ENCODE measurements around the gene DLGAP1. TPM values are rescaled to one million over a fixed set of nuclear protein-coding genes. Genes with fewer than 3 reads are reported as not detected.

The DLGAP1 gene
- total RNA-seq, 1 experiment from 2014 or later = not detected

- no peak overlapping the region for H3K4me3 Mint-ChIP-seq (ENCODE audit: unreplicated experiment)
- no peak overlapping the region for H3K27ac Mint-ChIP-seq (ENCODE audit: low read depth, unreplicated experiment)
- no peak for DNase-seq (ENCODE audit: unreplicated experiment)
- no peaks in the 10 kb centered on the region for H3K36me3 Mint-ChIP-seq (ENCODE audit: insufficient read depth, unreplicated experiment)
- intact Hi-C loops (cut with micrococcal nuclease) = no loop called here
- CTCF ChIA-PET = interaction anchor here (0.7 to 1.6 kb wide), 2 partner anchors 141 to 150 kb away, joined by 3 to 9 read pairs; no protein-coding TSS in a partner anchor
- no peaks in the 10 kb centered on the region for H3K9me3 Mint-ChIP-seq (ENCODE audit: unreplicated experiment)
- no TSS peak for BruUV-seq (replicated peaks)
- POLR2A ChIA-PET = no interaction called here
- TF ChIP-seq, protein P1, sequence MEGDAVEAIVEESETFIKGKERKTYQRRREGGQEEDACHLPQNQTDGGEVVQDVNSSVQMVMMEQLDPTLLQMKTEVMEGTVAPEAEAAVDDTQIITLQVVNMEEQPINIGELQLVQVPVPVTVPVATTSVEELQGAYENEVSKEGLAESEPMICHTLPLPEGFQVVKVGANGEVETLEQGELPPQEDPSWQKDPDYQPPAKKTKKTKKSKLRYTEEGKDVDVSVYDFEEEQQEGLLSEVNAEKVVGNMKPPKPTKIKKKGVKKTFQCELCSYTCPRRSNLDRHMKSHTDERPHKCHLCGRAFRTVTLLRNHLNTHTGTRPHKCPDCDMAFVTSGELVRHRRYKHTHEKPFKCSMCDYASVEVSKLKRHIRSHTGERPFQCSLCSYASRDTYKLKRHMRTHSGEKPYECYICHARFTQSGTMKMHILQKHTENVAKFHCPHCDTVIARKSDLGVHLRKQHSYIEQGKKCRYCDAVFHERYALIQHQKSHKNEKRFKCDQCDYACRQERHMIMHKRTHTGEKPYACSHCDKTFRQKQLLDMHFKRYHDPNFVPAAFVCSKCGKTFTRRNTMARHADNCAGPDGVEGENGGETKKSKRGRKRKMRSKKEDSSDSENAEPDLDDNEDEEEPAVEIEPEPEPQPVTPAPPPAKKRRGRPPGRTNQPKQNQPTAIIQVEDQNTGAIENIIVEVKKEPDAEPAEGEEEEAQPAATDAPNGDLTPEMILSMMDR (IDR thresholded peaks at IDR 0.05; ENCODE audit: unreplicated experiment) = no peak
- H3K27me3 Mint-ChIP-seq (ENCODE audit: insufficient read depth, unreplicated experiment) = no peaks in the 10 kb centered on the region
- H3K4me1 Mint-ChIP-seq (ENCODE audit: insufficient read depth, unreplicated experiment) = no peaks in the 10 kb centered on the region
These were observed 734.9 kb downstream of the DLGAP1 start for GRCh38 chr18:3720159-3720558.

GRCh38 chr18:3717376-3718025 is 737.6 kb downstream of the DLGAP1 start:
- Mint-ChIP-seq H3K4me1 (ENCODE audit: insufficient read depth, unreplicated experiment) (no peaks in the 10 kb centered on the region), H3K27ac (ENCODE audit: low read depth, unreplicated experiment) (no peak overlapping the region), H3K27me3 (ENCODE audit: insufficient read depth, unreplicated experiment) (no peaks in the 10 kb centered on the region), H3K36me3 (ENCODE audit: insufficient read depth, unreplicated experiment) (no peaks in the 10 kb centered on the region), H3K4me3 (ENCODE audit: unreplicated experiment) (no peak overlapping the region), H3K9me3 (ENCODE audit: unreplicated experiment) (no peaks in the 10 kb centered on the region)
- ChIA-PET POLR2A (no interaction called here), CTCF (interaction anchor here (0.7 to 1.2 kb wide), 4 partner anchors 14 to 1341 kb away, joined by 3 read pairs; no protein-coding TSS in a partner anchor)
- TF ChIP-seq, protein P1 (IDR thresholded peaks at IDR 0.05; ENCODE audit: unreplicated experiment) = no peak
- BruUV-seq (replicated peaks) = no TSS peak
- intact Hi-C loops (cut with micrococcal nuclease) = no loop called here
- DNase-seq (ENCODE audit: unreplicated experiment) = no peak

GRCh38 chr18:3716116-3716660 is 738.9 kb downstream of the DLGAP1 start:
- no peak overlapping the region for H3K4me3 Mint-ChIP-seq (ENCODE audit: unreplicated experiment)
- ChIA-PET CTCF (interaction anchor here (1.1 to 1.3 kb wide), 3 partner anchors 13 to 279 kb away, joined by 3 read pairs; no protein-coding TSS in a partner anchor), POLR2A (no interaction called here)
- no TSS peak for BruUV-seq (replicated peaks)
- intact Hi-C loops (cut with micrococcal nuclease) = no loop called here
- no peaks in the 10 kb centered on the region for H3K9me3 Mint-ChIP-seq (ENCODE audit: unreplicated experiment)
- H3K27ac Mint-ChIP-seq (ENCODE audit: low read depth, unreplicated experiment) = no peak overlapping the region
- DNase-seq (ENCODE audit: unreplicated experiment) = no peak
- H3K36me3 Mint-ChIP-seq (ENCODE audit: insufficient read depth, unreplicated experiment) = no peaks in the 10 kb centered on the region
- no peaks in the 10 kb centered on the region for H3K4me1 Mint-ChIP-seq (ENCODE audit: insufficient read depth, unreplicated experiment)
- no peaks in the 10 kb centered on the region for H3K27me3 Mint-ChIP-seq (ENCODE audit: insufficient read depth, unreplicated experiment)
- TF ChIP-seq, protein P1 (IDR thresholded peaks at IDR 0.05; ENCODE audit: unreplicated experiment) = no peak

DNA sequence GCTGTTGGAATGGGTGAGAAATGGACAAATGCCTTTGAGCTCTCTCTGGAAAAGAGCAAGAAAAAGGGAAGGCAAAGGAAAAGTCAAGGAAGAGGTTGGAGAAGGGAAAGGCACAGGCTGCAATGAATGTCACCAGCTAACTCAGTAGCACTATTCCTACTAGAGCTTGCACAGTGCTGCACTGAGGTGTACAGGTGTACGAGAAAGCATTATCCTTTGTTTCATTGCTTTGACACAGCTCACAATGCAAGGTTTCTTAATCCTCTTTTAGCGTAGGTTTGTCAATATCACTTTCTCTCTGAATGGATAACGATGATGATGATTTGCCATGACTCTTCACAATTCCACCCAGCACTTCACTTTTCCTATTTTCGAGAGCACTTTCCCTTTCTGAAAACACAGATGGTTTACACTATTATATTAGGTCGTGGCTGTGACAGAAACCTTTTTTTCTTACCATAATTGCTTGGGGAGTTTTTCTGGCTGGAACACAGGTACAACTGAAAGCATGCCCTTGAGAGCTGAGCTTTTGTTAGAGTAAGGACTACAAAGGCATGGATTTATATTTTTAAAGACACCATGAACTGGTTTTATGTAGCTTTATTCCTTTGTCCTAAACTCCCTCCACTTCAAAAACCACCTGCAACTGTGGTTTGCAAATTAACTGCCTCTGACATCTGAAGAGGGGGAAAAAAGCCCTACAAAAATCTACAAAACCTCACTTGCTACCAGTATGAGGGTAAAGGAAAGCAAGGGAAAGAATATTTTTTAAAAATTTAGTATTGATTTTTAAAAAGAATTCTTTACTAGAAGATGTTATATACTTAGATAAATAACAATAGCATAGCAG is 739.7 kb downstream of the DLGAP1 start:
- Mint-ChIP-seq H3K27me3 (ENCODE audit: insufficient read depth, unreplicated experiment) (no peaks in the 10 kb centered on the region), H3K27ac (ENCODE audit: low read depth, unreplicated experiment) (no peak overlapping the region), H3K4me3 (ENCODE audit: unreplicated experiment) (no peak overlapping the region), H3K9me3 (ENCODE audit: unreplicated experiment) (no peaks in the 10 kb centered on the region), H3K36me3 (ENCODE audit: insufficient read depth, unreplicated experiment) (no peaks in the 10 kb centered on the region), H3K4me1 (ENCODE audit: insufficient read depth, unreplicated experiment) (peaks cover 7% of the 10 kb centered on the region)
- TF ChIP-seq, protein P1 (IDR thresholded peaks at IDR 0.05; ENCODE audit: unreplicated experiment) = no peak
- DNase-seq (ENCODE audit: unreplicated experiment) = no peak
- POLR2A ChIA-PET = no interaction called here
- intact Hi-C loops (cut with micrococcal nuclease) = no loop called here
- CTCF ChIA-PET = interaction anchor here (0.9 to 1.5 kb wide), 5 partner anchors 9 to 283 kb away, joined by 3 to 9 read pairs (median 3); no protein-coding TSS in a partner anchor
- no TSS peak for BruUV-seq (replicated peaks)
